ENCODE measurements around the gene LYZL1. TPM values are rescaled to one million over a fixed set of nuclear protein-coding genes. Genes with fewer than 3 reads are reported as not detected.
"Not testable (repeated sequence)": the region's sequence is repeated elsewhere in the genome, so short reads cannot be mapped to it uniquely, and the experiment has no call there.

LYZL1 gene
- total RNA-seq, 1 donor from 2014 or later, result not detected

- no peak for TF ChIP-seq CTCF (IDR thresholded peaks at IDR 0.05)
- intact Hi-C loops (cut with DNase I), result no loop called here
- Histone ChIP-seq H3K4me1 (peaks cover 0 to 4% of the 10 kb centered on the region in 2 donors), H3K9me3 (no peaks in the 10 kb centered on the region), H3K27me3 (no peaks in the 10 kb centered on the region), H3K27ac (no peak overlapping the region), H3K4me3 (no peak overlapping the region), H3K36me3 (no peaks in the 10 kb centered on the region)
- no peak for DNase-seq (ENCODE audit: low spot score in 2 of 2)
Observed at GRCh38 chr10:29353305-29353704, 64.4 kb downstream of the LYZL1 start.

GRCh38 chr10:29353887-29354561 lies 65.2 kb downstream of the LYZL1 start:
- Histone ChIP-seq H3K27ac (no peak overlapping the region), H3K27me3 (no peaks in the 10 kb centered on the region), H3K4me1 (peaks cover 0 to 4% of the 10 kb centered on the region in 2 donors), H3K4me3 (no peak overlapping the region), H3K36me3 (no peaks in the 10 kb centered on the region), H3K9me3 (no peaks in the 10 kb centered on the region)
- DNase-seq (ENCODE audit: low spot score in 2 of 2), result no peak
- intact Hi-C loops (cut with DNase I), result no loop called here
- TF ChIP-seq CTCF (IDR thresholded peaks at IDR 0.05), result no peak

GRCh38 chr10:29355411-29355991 lies 66.6 kb downstream of the LYZL1 start:
- Histone ChIP-seq H3K27me3 (no peaks in the 10 kb centered on the region), H3K9me3 (no peaks in the 10 kb centered on the region), H3K36me3 (no peaks in the 10 kb centered on the region), H3K4me1 (peaks cover 0 to 4% of the 10 kb centered on the region in 2 donors), H3K27ac (no peak overlapping the region), H3K4me3 (no peak overlapping the region)
- no peak for TF ChIP-seq CTCF (IDR thresholded peaks at IDR 0.05)
- intact Hi-C loops (cut with DNase I), result no loop called here
- no peak for DNase-seq (ENCODE audit: low spot score in 2 of 2)

- no peak for DNase-seq (ENCODE audit: low spot score in 2 of 2)
Observed at GRCh38 chr10:29356931-29357330, 68.1 kb downstream of the LYZL1 start.

GRCh38 chr10:29358010-29358616 lies 69.2 kb downstream of the LYZL1 start:
- Histone ChIP-seq H3K9me3 (no peaks in the 10 kb centered on the region), H3K4me1 (peaks cover 0 to 4% of the 10 kb centered on the region in 2 donors), H3K27ac (no peak overlapping the region), H3K36me3 (no peaks in the 10 kb centered on the region), H3K4me3 (no peak overlapping the region), H3K27me3 (no peaks in the 10 kb centered on the region)
- TF ChIP-seq CTCF (IDR thresholded peaks at IDR 0.05), result no peak
- no peak for DNase-seq (ENCODE audit: low spot score in 2 of 2)
- intact Hi-C loops (cut with DNase I), result no loop called here

More at GRCh38 chr10:29356931-29357330, 68.1 kb downstream of the LYZL1 start:
- no peaks in the 10 kb centered on the region for H3K27me3 ChIP-seq
- H3K27ac ChIP-seq, result no peak overlapping the region
- TF ChIP-seq CTCF (IDR thresholded peaks at IDR 0.05), result no peak
- peaks cover 0 to 4% of the 10 kb centered on the region in 2 donors for H3K4me1 ChIP-seq
- H3K9me3 ChIP-seq, result no peaks in the 10 kb centered on the region
- intact Hi-C loops (cut with DNase I), result no loop called here
- no peaks in the 10 kb centered on the region for H3K36me3 ChIP-seq
- no peak overlapping the region for H3K4me3 ChIP-seq

GRCh38 chr10:29360215-29360853 lies 71.5 kb downstream of the LYZL1 start:
- H3K27me3 ChIP-seq; H3K36me3 ChIP-seq; DNase-seq (ENCODE audit: low spot score in 2 of 2); H3K9me3 ChIP-seq; H3K4me3 ChIP-seq; intact Hi-C loops (cut with DNase I); H3K27ac ChIP-seq; H3K4me1 ChIP-seq: not testable (repeated sequence)
